ENCODE data around the gene ORC2. TPM values are rescaled to one million over a fixed set of nuclear protein-coding genes. Genes with fewer than 3 reads are reported as not detected.
A peak's percentile ranks its signal among the peaks of the same experiment; 100 is the strongest.

ORC2 gene
- polyA plus RNA-seq (2013): 21.7 TPM

- 0% methylated on average over 61 of the region's 61 CpGs for WGBS (ENCODE audit: insufficient coverage)
- CTCF ChIA-PET: interaction anchor here (0.8 to 6.8 kb wide), 33 partner anchors 8 to 269 kb away, joined by 3 to 50 read pairs (median 4); partner anchors contain the start of genes CASP10, CFLAR, HYCC2 and NDUFB3
- peak within 1 kb of the TSS; percentile 80 to 97 (median 91) for H3K4me3 ChIP-seq (ENCODE audit: control insufficient read depth in 1 of 7, extremely low read depth in 1 of 7, insufficient read depth in 4 of 7, low read depth in 2 of 7, low read length in 6 of 7)
- POLR2A ChIA-PET: interaction anchor here (1.0 to 1.5 kb wide), 3 partner anchors 9 to 106 kb away, joined by 4 to 5 read pairs (median 4); no protein-coding TSS in a partner anchor
- peak within 1 kb of the TSS; percentile 84 to 92 for H3K27ac ChIP-seq (ENCODE audit: insufficient read depth in 1 of 2, low read depth in 1 of 2, low read length in 2 of 2, poor library complexity in 1 of 2, severe bottlenecking in 2 of 2)
- H3K4me1 ChIP-seq (ENCODE audit: control extremely low read depth in 1 of 4, control insufficient read depth in 4 of 4, insufficient read depth in 4 of 4, low read length in 3 of 4): peaks cover 9 to 30% (median 20%) of the 10 kb centered on the region in 4 experiments
- H3K36me3 ChIP-seq (ENCODE audit: control insufficient read depth in 4 of 4, insufficient read depth in 4 of 4, low read length in 3 of 4): peaks cover 2 to 16% (median 6%) of the 10 kb centered on the region in 4 experiments
- peak; percentile 95 to 96 (median 96) for DNase-seq
- H3K27me3 ChIP-seq (replicated peaks in 2 of 5; ENCODE audit: control insufficient read depth in 4 of 5, insufficient read depth in 5 of 5, low read length in 4 of 5): no peaks in the 10 kb centered on the region
- H3K9me3 ChIP-seq (ENCODE audit: control extremely low read depth in 1 of 5, control insufficient read depth in 4 of 5, insufficient read depth in 2 of 5, low read depth in 1 of 5, low read length in 4 of 5): no peaks in the 10 kb centered on the region
These were observed at the start of gene ORC2 for GRCh38 chr2:200963124-200963917. Gene ORC2, minus strand, starts transcription at chr2:200963660. Its CDS starts 5,537 bp downstream, at chr2:200958123.

GRCh38 chr2:201008296-201008829 lies 44.9 kb upstream of the ORC2 start:
- no peaks in the 10 kb centered on the region for H3K9me3 ChIP-seq (ENCODE audit: control extremely low read depth in 1 of 5, control insufficient read depth in 4 of 5, insufficient read depth in 2 of 5, low read depth in 1 of 5, low read length in 4 of 5)
- 80% methylated on average over 1 of the region's 2 CpGs for WGBS (ENCODE audit: insufficient coverage)
- CTCF ChIA-PET: interaction anchor here (0.7 to 1.7 kb wide), 5 partner anchors 13 to 61 kb away, joined by 3 to 4 read pairs (median 4); partner anchors contain the start of gene ORC2
- no peaks in the 10 kb centered on the region for H3K27me3 ChIP-seq (replicated peaks in 2 of 5; ENCODE audit: control insufficient read depth in 4 of 5, insufficient read depth in 5 of 5, low read length in 4 of 5)
- H3K4me1 ChIP-seq (ENCODE audit: control extremely low read depth in 1 of 4, control insufficient read depth in 4 of 4, insufficient read depth in 4 of 4, low read length in 3 of 4): no peaks in the 10 kb centered on the region
- peaks cover 14 to 34% (median 16%) of the 10 kb centered on the region in 4 experiments for H3K36me3 ChIP-seq (ENCODE audit: control insufficient read depth in 4 of 4, insufficient read depth in 4 of 4, low read length in 3 of 4)
- no peak overlapping the region for H3K27ac ChIP-seq (ENCODE audit: insufficient read depth in 1 of 2, low read depth in 1 of 2, low read length in 2 of 2, poor library complexity in 1 of 2, severe bottlenecking in 2 of 2)
- DNase-seq: no peak
- no peak overlapping the region for H3K4me3 ChIP-seq (ENCODE audit: control insufficient read depth in 1 of 7, extremely low read depth in 1 of 7, insufficient read depth in 4 of 7, low read depth in 2 of 7, low read length in 6 of 7)
- POLR2A ChIA-PET: no interaction called here

DNA sequence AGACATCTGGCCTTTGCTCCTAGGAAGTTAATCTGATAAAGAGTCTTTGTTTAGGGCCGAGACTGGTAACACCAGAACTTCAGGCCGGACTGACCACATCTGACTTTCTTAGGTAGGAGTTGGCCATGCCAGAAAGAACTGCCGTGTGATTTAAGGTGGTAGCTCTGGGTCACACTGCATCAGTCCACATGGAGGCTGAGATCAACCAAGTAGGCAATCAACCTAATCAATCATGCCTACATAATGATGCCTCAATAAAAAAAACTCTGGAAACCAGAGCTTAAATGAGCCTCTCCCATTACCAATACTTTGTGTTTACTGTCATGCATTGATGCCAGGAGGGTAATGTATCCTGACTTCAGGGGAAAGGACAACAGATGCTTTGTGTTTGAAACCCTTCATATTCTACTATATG lies 44.1 kb upstream of the ORC2 start:
- ChIA-PET POLR2A (no interaction called here), CTCF (interaction anchor here (1.0 to 1.2 kb wide), 2 partner anchors 14 to 151 kb away, joined by 3 to 4 read pairs; no protein-coding TSS in a partner anchor)
- Histone ChIP-seq H3K4me3 (ENCODE audit: control insufficient read depth in 1 of 7, extremely low read depth in 1 of 7, insufficient read depth in 4 of 7, low read depth in 2 of 7, low read length in 6 of 7) (no peak overlapping the region), H3K36me3 (ENCODE audit: control insufficient read depth in 4 of 4, insufficient read depth in 4 of 4, low read length in 3 of 4) (peaks cover 16 to 37% (median 17%) of the 10 kb centered on the region in 4 experiments), H3K27ac (ENCODE audit: insufficient read depth in 1 of 2, low read depth in 1 of 2, low read length in 2 of 2, poor library complexity in 1 of 2, severe bottlenecking in 2 of 2) (no peak overlapping the region), H3K27me3 (replicated peaks in 2 of 5; ENCODE audit: control insufficient read depth in 4 of 5, insufficient read depth in 5 of 5, low read length in 4 of 5) (no peaks in the 10 kb centered on the region), H3K9me3 (ENCODE audit: control extremely low read depth in 1 of 5, control insufficient read depth in 4 of 5, insufficient read depth in 2 of 5, low read depth in 1 of 5, low read length in 4 of 5) (no peaks in the 10 kb centered on the region), H3K4me1 (ENCODE audit: control extremely low read depth in 1 of 4, control insufficient read depth in 4 of 4, insufficient read depth in 4 of 4, low read length in 3 of 4) (no peaks in the 10 kb centered on the region)
- DNase-seq: no peak
- WGBS (ENCODE audit: insufficient coverage): 95% methylated on average over 3 of the region's 3 CpGs

- Histone ChIP-seq H3K27ac (ENCODE audit: insufficient read depth in 1 of 2, low read depth in 1 of 2, low read length in 2 of 2, poor library complexity in 1 of 2, severe bottlenecking in 2 of 2) (no peak overlapping the region), H3K4me3 (ENCODE audit: control insufficient read depth in 1 of 7, extremely low read depth in 1 of 7, insufficient read depth in 4 of 7, low read depth in 2 of 7, low read length in 6 of 7) (no peak overlapping the region), H3K4me1 (ENCODE audit: control extremely low read depth in 1 of 4, control insufficient read depth in 4 of 4, insufficient read depth in 4 of 4, low read length in 3 of 4) (no peaks in the 10 kb centered on the region), H3K36me3 (ENCODE audit: control insufficient read depth in 4 of 4, insufficient read depth in 4 of 4, low read length in 3 of 4) (peaks cover 16 to 37% (median 18%) of the 10 kb centered on the region in 4 experiments), H3K9me3 (ENCODE audit: control extremely low read depth in 1 of 5, control insufficient read depth in 4 of 5, insufficient read depth in 2 of 5, low read depth in 1 of 5, low read length in 4 of 5) (no peaks in the 10 kb centered on the region), H3K27me3 (replicated peaks in 2 of 5; ENCODE audit: control insufficient read depth in 4 of 5, insufficient read depth in 5 of 5, low read length in 4 of 5) (no peaks in the 10 kb centered on the region)
- DNase-seq: no peak
- CTCF ChIA-PET: interaction anchor here (1.0 kb wide), 1 partner anchor 152 kb away, joined by 3 read pairs; no protein-coding TSS in a partner anchor
- POLR2A ChIA-PET: no interaction called here
These were observed 43.2 kb upstream of the ORC2 start for GRCh38 chr2:201006704-201007103.

- DNase-seq: no peak
- Histone ChIP-seq H3K36me3 (ENCODE audit: control insufficient read depth in 4 of 4, insufficient read depth in 4 of 4, low read length in 3 of 4) (peaks cover 17 to 40% (median 21%) of the 10 kb centered on the region in 4 experiments), H3K27ac (ENCODE audit: insufficient read depth in 1 of 2, low read depth in 1 of 2, low read length in 2 of 2, poor library complexity in 1 of 2, severe bottlenecking in 2 of 2) (no peak overlapping the region), H3K9me3 (ENCODE audit: control extremely low read depth in 1 of 5, control insufficient read depth in 4 of 5, insufficient read depth in 2 of 5, low read depth in 1 of 5, low read length in 4 of 5) (no peaks in the 10 kb centered on the region), H3K4me3 (ENCODE audit: control insufficient read depth in 1 of 7, extremely low read depth in 1 of 7, insufficient read depth in 4 of 7, low read depth in 2 of 7, low read length in 6 of 7) (no peak overlapping the region), H3K4me1 (ENCODE audit: control extremely low read depth in 1 of 4, control insufficient read depth in 4 of 4, insufficient read depth in 4 of 4, low read length in 3 of 4) (no peaks in the 10 kb centered on the region), H3K27me3 (replicated peaks in 2 of 5; ENCODE audit: control insufficient read depth in 4 of 5, insufficient read depth in 5 of 5, low read length in 4 of 5) (no peaks in the 10 kb centered on the region)
- WGBS (ENCODE audit: insufficient coverage): 100% methylated on average over 2 of the region's 3 CpGs
- POLR2A ChIA-PET: no interaction called here
- CTCF ChIA-PET: no interaction called here
These were observed 40.9 kb upstream of the ORC2 start for GRCh38 chr2:201004370-201004769.

DNA sequence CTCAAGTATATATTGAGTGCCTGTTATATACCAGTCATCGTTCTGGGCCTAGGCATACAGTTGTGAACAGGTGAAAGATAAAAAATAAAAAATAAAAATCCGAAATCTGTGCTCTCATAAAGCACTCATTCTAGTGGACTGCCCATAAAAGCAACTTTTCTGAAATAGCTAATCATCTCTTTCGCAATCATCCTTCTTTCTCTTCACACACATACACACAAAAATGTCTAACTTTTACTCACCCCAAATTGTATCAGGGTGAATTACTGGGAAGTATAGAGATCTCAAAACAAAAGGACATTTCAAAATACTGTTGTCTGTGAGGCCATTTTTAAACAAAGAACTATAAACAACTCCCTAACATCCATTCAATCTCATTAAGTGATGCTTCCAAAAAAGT lies 29.6 kb upstream of the ORC2 start:
- Histone ChIP-seq H3K27me3 (replicated peaks in 2 of 5; ENCODE audit: control insufficient read depth in 4 of 5, insufficient read depth in 5 of 5, low read length in 4 of 5) (no peaks in the 10 kb centered on the region), H3K4me1 (ENCODE audit: control extremely low read depth in 1 of 4, control insufficient read depth in 4 of 4, insufficient read depth in 4 of 4, low read length in 3 of 4) (no peaks in the 10 kb centered on the region), H3K9me3 (ENCODE audit: control extremely low read depth in 1 of 5, control insufficient read depth in 4 of 5, insufficient read depth in 2 of 5, low read depth in 1 of 5, low read length in 4 of 5) (no peaks in the 10 kb centered on the region), H3K36me3 (ENCODE audit: control insufficient read depth in 4 of 4, insufficient read depth in 4 of 4, low read length in 3 of 4) (peaks cover 28 to 68% (median 38%) of the 10 kb centered on the region in 4 experiments), H3K4me3 (ENCODE audit: control insufficient read depth in 1 of 7, extremely low read depth in 1 of 7, insufficient read depth in 4 of 7, low read depth in 2 of 7, low read length in 6 of 7) (no peak overlapping the region), H3K27ac (ENCODE audit: insufficient read depth in 1 of 2, low read depth in 1 of 2, low read length in 2 of 2, poor library complexity in 1 of 2, severe bottlenecking in 2 of 2) (no peak overlapping the region)
- ChIA-PET CTCF (no interaction called here), POLR2A (no interaction called here)
- WGBS (ENCODE audit: insufficient coverage): no CpG with 5 or more reads among the region's 3 CpGs
- no peak for DNase-seq

- H3K27me3 ChIP-seq (replicated peaks in 2 of 5; ENCODE audit: control insufficient read depth in 4 of 5, insufficient read depth in 5 of 5, low read length in 4 of 5): no peaks in the 10 kb centered on the region
- DNase-seq: no peak
- H3K36me3 ChIP-seq (ENCODE audit: control insufficient read depth in 4 of 4, insufficient read depth in 4 of 4, low read length in 3 of 4): peaks cover 24 to 46% (median 30%) of the 10 kb centered on the region in 4 experiments
- no peaks in the 10 kb centered on the region for H3K9me3 ChIP-seq (ENCODE audit: control extremely low read depth in 1 of 5, control insufficient read depth in 4 of 5, insufficient read depth in 2 of 5, low read depth in 1 of 5, low read length in 4 of 5)
- no peak overlapping the region for H3K27ac ChIP-seq (ENCODE audit: insufficient read depth in 1 of 2, low read depth in 1 of 2, low read length in 2 of 2, poor library complexity in 1 of 2, severe bottlenecking in 2 of 2)
- 98% methylated on average over 4 of the region's 8 CpGs for WGBS (ENCODE audit: insufficient coverage)
- POLR2A ChIA-PET: no interaction called here
- CTCF ChIA-PET: interaction anchor here (0.6 to 1.5 kb wide), 8 partner anchors 10 to 492 kb away, joined by 3 to 4 read pairs (median 3); partner anchors contain the start of genes HYCC2 and ORC2
- no peak overlapping the region for H3K4me3 ChIP-seq (ENCODE audit: control insufficient read depth in 1 of 7, extremely low read depth in 1 of 7, insufficient read depth in 4 of 7, low read depth in 2 of 7, low read length in 6 of 7)
- no peaks in the 10 kb centered on the region for H3K4me1 ChIP-seq (ENCODE audit: control extremely low read depth in 1 of 4, control insufficient read depth in 4 of 4, insufficient read depth in 4 of 4, low read length in 3 of 4)
These were observed 23.7 kb upstream of the ORC2 start for GRCh38 chr2:200987137-200987536.
